GM21381 (cell line): ENCODE measurements around the gene PLIN1.

Experiments used
- ATAC-seq: cut with Tn5 transposase; IDR thresholded peaks from one replicate; pipeline ENCODE4 v1.9.1; 2021; ENCODE audit warnings: mild to moderate bottlenecking, moderate library complexity; ENCODE audit not compliant: unreplicated experiment

Gene PLIN1

DNA sequence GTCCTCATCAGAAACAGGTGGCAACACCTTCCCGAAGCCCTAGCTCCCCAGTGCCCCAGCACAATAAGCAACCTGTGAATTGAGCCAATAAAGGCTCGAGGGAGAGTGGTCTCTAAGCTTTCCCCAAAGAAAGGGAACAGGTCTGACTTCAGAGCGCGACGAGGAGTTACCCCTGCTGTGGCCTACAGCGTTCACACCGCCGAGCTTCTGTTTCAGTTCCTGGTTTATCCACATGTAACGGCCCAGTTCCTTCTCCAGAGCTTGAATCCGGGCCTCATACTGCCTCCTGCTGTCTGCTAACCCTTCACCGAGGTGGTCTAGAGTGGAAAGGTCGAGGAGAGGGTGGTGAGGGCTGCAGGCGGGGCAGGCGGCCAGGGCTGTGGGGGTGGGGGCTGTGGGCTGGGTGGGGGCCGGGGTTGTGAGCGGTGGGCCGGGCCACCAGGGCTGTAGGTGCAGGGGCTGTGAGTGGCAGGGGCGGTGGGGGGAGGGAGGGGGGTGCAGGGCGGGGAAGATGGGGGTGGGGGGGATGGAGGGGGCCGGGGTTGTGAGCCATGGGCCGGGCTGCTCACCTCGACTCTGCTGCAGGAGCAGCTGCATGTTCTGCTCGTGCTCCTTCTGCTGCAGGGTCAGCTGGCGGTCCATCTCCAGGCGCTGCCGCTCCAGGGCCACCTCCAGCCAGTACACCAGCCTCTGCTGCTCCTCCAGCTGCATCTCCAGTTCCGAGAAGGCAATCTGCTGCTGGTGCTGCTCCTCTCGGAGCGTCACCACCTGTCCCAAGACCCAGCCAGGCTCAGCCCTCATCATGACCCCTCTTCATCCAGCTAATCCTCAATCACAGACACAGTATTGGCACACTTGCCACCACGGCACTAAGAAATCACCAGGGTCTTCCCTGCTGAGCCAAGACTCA, 50.1 kb downstream of the PLIN1 start:
- no peak for ATAC-seq

DNA sequence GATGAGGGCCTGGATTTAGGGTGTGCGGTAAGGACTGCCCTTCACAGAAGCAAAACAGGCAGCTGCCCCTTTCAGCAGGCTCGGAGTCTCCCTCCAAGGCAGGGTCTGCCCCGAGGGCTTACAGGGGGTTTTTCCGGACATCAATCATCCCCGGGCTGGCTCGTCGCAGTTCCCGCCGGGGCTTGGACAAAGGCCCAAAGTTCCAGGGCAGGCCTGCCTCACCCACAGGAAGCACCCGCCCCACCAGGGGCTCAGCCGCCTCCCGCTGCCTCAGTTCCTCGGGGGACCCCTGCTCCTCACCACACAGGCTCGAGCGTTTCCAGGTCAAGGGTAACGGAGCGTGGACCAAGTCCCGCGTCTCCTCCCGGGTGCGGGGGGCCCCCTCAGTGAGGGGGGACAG, 50.9 kb downstream of the PLIN1 start:
- no peak for ATAC-seq

DNA sequence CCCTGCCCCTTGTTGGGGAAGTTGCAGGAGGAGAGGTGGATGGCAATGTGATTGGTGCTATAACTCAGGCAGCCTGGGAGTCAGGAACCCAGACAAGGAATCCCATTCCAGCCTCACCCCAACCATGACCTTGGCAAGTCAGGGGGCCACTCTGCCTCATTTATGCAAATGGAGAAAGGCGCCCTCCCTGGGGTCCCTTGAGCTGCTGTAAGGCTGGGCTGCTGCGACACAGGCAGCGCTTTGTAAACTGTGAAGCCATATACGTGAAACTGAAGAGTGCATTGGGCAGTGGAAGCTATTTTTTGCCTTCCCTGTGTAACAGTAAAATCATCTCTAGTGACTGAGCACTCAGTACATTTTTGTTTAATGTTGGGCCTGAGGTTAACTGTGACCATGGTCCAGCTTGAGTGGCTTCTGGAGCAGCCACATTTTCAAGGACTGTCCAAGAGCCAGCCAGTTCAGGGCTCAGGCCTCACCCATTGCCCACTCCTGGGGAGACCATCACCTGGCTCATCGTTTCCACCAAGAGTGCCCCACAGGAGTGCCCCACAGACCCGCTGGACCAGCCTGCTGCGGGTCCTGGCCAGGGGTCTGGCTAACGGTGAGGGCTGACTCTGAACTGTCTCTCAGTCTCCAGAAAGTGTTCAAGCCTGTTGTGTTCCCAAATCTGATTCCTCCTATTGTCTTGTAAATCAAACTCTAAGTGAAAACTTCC, 51.8 kb downstream of the PLIN1 start:
- no peak for ATAC-seq

DNA sequence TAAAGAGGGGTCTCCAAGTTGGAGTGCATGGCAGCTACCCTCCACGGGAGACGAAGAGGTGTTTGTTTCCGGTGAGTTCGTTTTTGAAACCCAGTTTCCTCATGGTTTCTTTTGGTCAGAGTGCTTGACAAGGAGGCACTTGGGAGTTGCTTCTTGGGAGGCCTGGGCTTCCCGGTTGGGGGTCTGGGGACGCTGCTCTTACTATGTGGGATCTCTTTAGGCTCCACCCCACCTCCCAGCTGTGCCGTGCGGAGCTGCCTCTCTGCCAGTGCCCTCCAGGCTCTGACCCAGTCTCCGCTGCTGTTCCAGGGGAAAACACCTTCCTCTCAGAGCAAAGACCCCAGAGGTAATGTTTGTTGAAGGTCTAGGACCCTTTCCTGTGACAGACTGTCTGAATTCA, 53.5 kb downstream of the PLIN1 start:
- no peak for ATAC-seq

DNA sequence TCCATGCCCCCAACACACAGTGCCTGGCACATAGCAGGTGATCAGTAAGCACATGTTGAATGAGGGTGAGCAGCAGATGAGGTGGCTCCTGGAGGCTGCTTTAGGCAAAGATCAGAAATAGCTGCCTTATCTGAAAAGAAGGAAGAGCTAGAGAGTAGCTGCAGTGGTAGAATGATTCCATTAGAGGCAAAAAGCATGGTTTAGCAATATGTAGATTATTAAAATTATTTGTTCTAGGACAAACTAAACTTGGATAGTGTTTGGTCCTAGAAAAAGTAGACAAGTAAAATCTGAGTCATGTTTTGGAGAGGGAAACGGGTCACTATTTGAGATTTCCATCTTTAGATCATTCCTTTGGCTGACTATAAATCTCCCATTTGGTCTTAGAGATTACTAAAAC, 56.0 kb downstream of the PLIN1 start:
- no peak for ATAC-seq

DNA sequence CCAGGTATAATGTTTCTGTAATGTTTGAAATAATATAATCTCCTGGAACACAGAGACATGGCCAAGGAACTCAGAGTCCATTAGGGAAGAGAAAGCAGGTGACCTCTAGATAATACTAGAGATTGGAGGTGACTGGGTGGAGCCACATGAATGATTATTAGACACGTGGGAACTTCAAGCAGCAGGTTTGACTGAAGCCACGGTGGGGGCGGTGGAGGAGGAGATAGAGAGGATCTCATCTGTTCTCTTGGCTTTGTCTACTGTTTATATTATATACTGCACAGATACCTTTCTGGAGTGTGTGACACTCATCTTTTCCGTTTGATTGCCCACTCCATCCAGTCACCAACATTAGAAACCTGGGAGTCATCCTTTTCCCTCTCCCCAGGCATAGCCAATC, 57.6 kb downstream of the PLIN1 start:
- ATAC-seq, result no peak

DNA sequence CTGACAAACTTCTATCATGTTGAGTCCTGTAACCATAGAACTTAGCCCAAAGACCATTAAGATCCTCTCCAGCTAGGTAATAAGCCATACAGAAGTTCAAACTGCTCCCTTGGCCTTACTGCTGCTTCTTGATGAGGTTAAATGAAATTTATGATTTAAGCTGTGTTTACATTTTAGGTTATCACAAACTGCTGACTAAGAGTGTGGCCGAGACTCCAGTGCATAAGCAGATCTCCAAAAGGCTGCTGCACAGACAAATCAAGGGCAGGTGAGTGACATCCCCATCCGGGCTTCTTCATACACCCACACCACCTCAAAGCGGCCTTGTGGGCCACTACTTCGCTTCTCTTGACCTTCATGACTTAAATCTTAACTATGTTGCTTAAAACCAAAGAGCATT, 62.9 kb downstream of the PLIN1 start:
- no peak for ATAC-seq

DNA sequence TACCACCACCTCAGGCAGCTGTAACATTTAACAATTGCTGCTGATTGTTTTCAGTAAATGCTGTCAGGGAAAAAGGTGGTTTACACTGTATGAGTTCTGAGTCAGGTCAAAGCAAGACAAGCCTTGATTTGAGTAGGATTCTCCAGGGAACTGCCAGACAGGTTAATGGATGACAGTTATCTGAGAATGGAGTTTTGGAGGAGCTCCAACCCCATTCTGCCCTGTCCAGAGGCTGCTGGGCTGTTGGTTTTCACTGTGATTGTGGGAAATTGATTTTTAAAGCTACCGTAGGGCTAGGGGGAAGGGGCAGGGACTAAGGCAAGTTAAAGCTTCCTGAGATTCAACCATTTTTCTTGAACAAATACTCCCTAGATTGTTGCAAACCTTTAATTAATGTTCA, 64.0 kb downstream of the PLIN1 start:
- ATAC-seq, result no peak
